GM21526 (cell line): ENCODE data around the gene TDRD9.

ENCODE experiments used
- ATAC-seq: cut with Tn5 transposase; IDR thresholded peaks from one replicate; pipeline ENCODE4 v1.9.1; 2021; ENCODE audit warnings: moderate library complexity; ENCODE audit not compliant: unreplicated experiment, low FRiP score

TDRD9 gene

GRCh38 chr14:104086661-104087461 is 158.6 kb downstream of the TDRD9 start:
- no peak for ATAC-seq

GRCh38 chr14:104087505-104087904 is 159.2 kb downstream of the TDRD9 start:
- ATAC-seq = no peak

GRCh38 chr14:104087981-104088850 is 160.0 kb downstream of the TDRD9 start:
- ATAC-seq = no peak

- no peak for ATAC-seq
Measured at GRCh38 chr14:104090071-104090748, 162.0 kb downstream of the TDRD9 start.

GRCh38 chr14:104091061-104091926 is 163.0 kb downstream of the TDRD9 start:
- no peak for ATAC-seq

- ATAC-seq = no peak
Measured at GRCh38 chr14:104091927-104092771, 163.9 kb downstream of the TDRD9 start.

- no peak for ATAC-seq
Measured at GRCh38 chr14:104092931-104093365, 164.7 kb downstream of the TDRD9 start.

GRCh38 chr14:104093366-104094055 is 165.3 kb downstream of the TDRD9 start:
- no peak for ATAC-seq

GRCh38 chr14:104094056-104094708 is 165.9 kb downstream of the TDRD9 start:
- no peak for ATAC-seq

- no peak for ATAC-seq
Measured at GRCh38 chr14:104094709-104095425, 166.6 kb downstream of the TDRD9 start.

- ATAC-seq = no peak
Measured at GRCh38 chr14:104095426-104096310, 167.4 kb downstream of the TDRD9 start.

GRCh38 chr14:104096318-104096717 is 168.1 kb downstream of the TDRD9 start:
- ATAC-seq = no peak

GRCh38 chr14:104096751-104097700 is 168.8 kb downstream of the TDRD9 start:
- ATAC-seq = no peak

GRCh38 chr14:104098272-104099095 is 170.2 kb downstream of the TDRD9 start:
- ATAC-seq = no peak
